ENCODE data around the gene MTCL3.

Gene MTCL3

GRCh38 chr6:127477658-127478057 lies 41.5 kb downstream of the MTCL3 start:
- no peak for TF ChIP-seq JUN (IDR thresholded peaks at IDR 0.05; ENCODE audit: borderline replicate concordance, insufficient read depth, insufficient read length, low read depth)
- TF ChIP-seq CTCF (IDR thresholded peaks at IDR 0.05; ENCODE audit: extremely low read depth in 1 of 2, insufficient read depth in 1 of 2, low read depth in 1 of 2, low read length in 2 of 2) = no peak
- TF ChIP-seq GATA2 (IDR thresholded peaks at IDR 0.05; ENCODE audit: insufficient read depth, insufficient read length, low read depth, low read length) = no peak
- TF ChIP-seq POLR2A (IDR thresholded peaks at IDR 0.05; ENCODE audit: low read depth, low read length) = no peak
- TF ChIP-seq EZH2 (IDR thresholded peaks at IDR 0.05; ENCODE audit: borderline replicate concordance, low read depth, low read length, severe bottlenecking) = no peak
- TF ChIP-seq POLR2AphosphoS5 (IDR thresholded peaks at IDR 0.05; ENCODE audit: insufficient read depth, low read depth, low read length) = no peak
- no peak for TF ChIP-seq FOS (IDR thresholded peaks at IDR 0.05; ENCODE audit: borderline replicate concordance, insufficient read depth, low read length)
- TF ChIP-seq MAX (IDR thresholded peaks at IDR 0.05; ENCODE audit: insufficient read depth, insufficient read length) = no peak
- no peak for TF ChIP-seq MYC (IDR thresholded peaks at IDR 0.05; ENCODE audit: low read depth, low read length)
- dilution Hi-C loops (cut with MboI; ENCODE audit: extremely low pct_ligation_motif_present, low sequenced_read_pairs) (no loop called here), intact Hi-C loops (cut with micrococcal nuclease) (no loop called here)
- Histone ChIP-seq H3K4me1 (ENCODE audit: control insufficient read depth, extremely low read depth, insufficient read depth, low read length) (peaks cover 4% of the 10 kb centered on the region), H3K27ac (ENCODE audit: insufficient read depth, low read depth, low read length) (no peak overlapping the region), H3K9me1 (replicated peaks; ENCODE audit: control insufficient read depth, extremely low read depth, insufficient read depth, low read length) (no peaks in the 10 kb centered on the region), H3K9me3 (replicated peaks; ENCODE audit: control insufficient read depth, insufficient read depth, low read length) (no peaks in the 10 kb centered on the region), H3K9ac (replicated peaks; ENCODE audit: extremely low read depth, insufficient read depth, low read length) (no peak overlapping the region), H3K4me3 (replicated peaks in 1 of 3; ENCODE audit: insufficient read depth in 1 of 3, low read depth in 1 of 3, low read length in 3 of 3) (no peak overlapping the region), H3K4me2 (ENCODE audit: insufficient read depth, low read length) (no peak overlapping the region), H3K36me3 (ENCODE audit: control insufficient read depth in 2 of 2, extremely low read depth in 1 of 2, insufficient read depth in 2 of 2, low read length in 2 of 2) (no peaks in the 10 kb centered on the region), H2AFZ (ENCODE audit: low read depth, low read length) (no peak overlapping the region), H3K79me2 (ENCODE audit: control insufficient read depth, insufficient read depth, low read length) (no peaks in the 10 kb centered on the region), H4K20me1 (replicated peaks; ENCODE audit: control insufficient read depth, extremely low read depth, insufficient read depth, low read length) (no peaks in the 10 kb centered on the region), H3K27me3 (ENCODE audit: control insufficient read depth in 2 of 2, insufficient read depth in 2 of 2, low read length in 2 of 2) (peaks cover 4 to 15% of the 10 kb centered on the region in 2 experiments)
- CTCF ChIA-PET = interaction anchor here (1.2 kb wide), 1 partner anchor 38 kb away, joined by 4 read pairs; no protein-coding TSS in a partner anchor
- no peak for DNase-seq (ENCODE audit: low read depth, low spot score)
- no TSS peak for BruUV-seq (replicated peaks)
- no peak for FAIRE-seq
- POLR2A ChIA-PET = no interaction called here
